Neural cell (in vitro differentiated cells): ENCODE data around the gene AP3B1.

Experiments
- EP300 ChIP-seq: fragments of 450-650 bp; conservative IDR thresholded peaks from 2 replicates; pipeline ENCODE4 v1.6.1; 2014; ENCODE audit warnings: antibody characterized with exemption, mild to moderate bottlenecking, moderate library complexity; ENCODE audit not compliant: poor library complexity, severe bottlenecking
- EZH2 ChIP-seq: fragments of 200-600, 300-800 bp; shearing (Covaris generic), sonication (generic); IDR thresholded peaks from 2 replicates; pipeline ENCODE4 v1.6.1; 2014; ENCODE audit warnings: antibody characterized with exemption, low read length, borderline replicate concordance, mild to moderate bottlenecking; ENCODE audit not compliant: insufficient read depth, poor library complexity, severe bottlenecking
- MXI1 ChIP-seq: fragments of 450-650 bp; conservative IDR thresholded peaks from 2 replicates; pipeline ENCODE4 v1.6.1; 2014; ENCODE audit warnings: antibody characterized with exemption, mild to moderate bottlenecking; ENCODE audit not compliant: poor library complexity, severe bottlenecking
- POLR2AphosphoS5 ChIP-seq: IDR thresholded peaks from 2 replicates; pipeline ENCODE4 v1.6.1; 2012
- RAD21 ChIP-seq: fragments of 450-650 bp; conservative IDR thresholded peaks from 2 replicates; pipeline ENCODE4 v1.6.1; 2014; ENCODE audit warnings: antibody characterized with exemption, mild to moderate bottlenecking, moderate library complexity
- SMC3 ChIP-seq: fragments of 450-650 bp; conservative IDR thresholded peaks from 2 replicates; pipeline ENCODE4 v1.6.1; 2014; ENCODE audit warnings: antibody characterized with exemption, mild to moderate bottlenecking, moderate library complexity; ENCODE audit not compliant: poor library complexity
- TAF1 ChIP-seq: IDR thresholded peaks from 2 replicates; pipeline ENCODE4 v1.6.1; 2012; ENCODE audit warnings: low read depth
- TF ChIP-seq, protein P1 (sequence below): fragments of 450-650 bp; IDR thresholded peaks from 2 replicates; pipeline ENCODE4 v1.5.1; 2014; ENCODE audit warnings: antibody characterized with exemption, mild to moderate bottlenecking, moderate library complexity; ENCODE audit not compliant: poor library complexity, severe bottlenecking
- TF ChIP-seq, protein P2 (sequence below): IDR thresholded peaks from 2 replicates; pipeline ENCODE4 v1.6.1; 2012; ENCODE audit warnings: borderline replicate concordance

DNA sequence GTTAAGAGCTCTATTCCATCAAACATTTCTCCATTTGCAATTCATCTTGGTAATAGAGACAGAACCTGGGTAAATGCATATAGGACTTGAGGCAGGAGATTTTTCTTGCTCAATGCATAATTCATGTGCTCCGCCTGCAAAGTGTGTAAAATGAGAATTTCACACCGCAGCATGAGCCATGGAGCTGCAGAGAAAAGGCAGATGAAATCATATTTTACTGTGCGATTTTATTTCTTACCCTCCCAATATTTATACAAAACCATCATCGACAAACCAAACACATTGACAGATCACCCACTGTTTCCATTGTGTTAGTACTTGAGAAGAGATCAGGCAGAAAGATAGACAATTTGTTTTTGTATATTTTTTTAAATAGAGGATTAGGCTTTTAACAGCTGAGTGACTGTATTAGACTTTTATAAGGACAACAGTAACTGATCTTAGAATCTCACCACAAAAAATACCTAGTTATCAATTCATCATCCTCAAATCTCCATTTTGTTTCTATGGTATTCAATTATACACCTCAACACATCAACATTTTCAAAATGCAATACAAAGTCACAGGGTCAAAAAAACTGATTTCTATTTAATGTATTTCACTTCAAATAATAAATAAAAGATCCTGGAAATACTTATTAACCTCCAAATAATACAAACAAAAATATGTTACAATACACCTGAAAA is 191.1 kb downstream of the AP3B1 start:
- TF ChIP-seq EP300, result no peak
- TF ChIP-seq, protein P1, sequence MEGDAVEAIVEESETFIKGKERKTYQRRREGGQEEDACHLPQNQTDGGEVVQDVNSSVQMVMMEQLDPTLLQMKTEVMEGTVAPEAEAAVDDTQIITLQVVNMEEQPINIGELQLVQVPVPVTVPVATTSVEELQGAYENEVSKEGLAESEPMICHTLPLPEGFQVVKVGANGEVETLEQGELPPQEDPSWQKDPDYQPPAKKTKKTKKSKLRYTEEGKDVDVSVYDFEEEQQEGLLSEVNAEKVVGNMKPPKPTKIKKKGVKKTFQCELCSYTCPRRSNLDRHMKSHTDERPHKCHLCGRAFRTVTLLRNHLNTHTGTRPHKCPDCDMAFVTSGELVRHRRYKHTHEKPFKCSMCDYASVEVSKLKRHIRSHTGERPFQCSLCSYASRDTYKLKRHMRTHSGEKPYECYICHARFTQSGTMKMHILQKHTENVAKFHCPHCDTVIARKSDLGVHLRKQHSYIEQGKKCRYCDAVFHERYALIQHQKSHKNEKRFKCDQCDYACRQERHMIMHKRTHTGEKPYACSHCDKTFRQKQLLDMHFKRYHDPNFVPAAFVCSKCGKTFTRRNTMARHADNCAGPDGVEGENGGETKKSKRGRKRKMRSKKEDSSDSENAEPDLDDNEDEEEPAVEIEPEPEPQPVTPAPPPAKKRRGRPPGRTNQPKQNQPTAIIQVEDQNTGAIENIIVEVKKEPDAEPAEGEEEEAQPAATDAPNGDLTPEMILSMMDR, result no peak
- no peak for TF ChIP-seq EZH2
- TF ChIP-seq RAD21, result no peak
- TF ChIP-seq POLR2AphosphoS5, result peak; percentile 25
- TF ChIP-seq MXI1, result no peak
- no peak for TF ChIP-seq SMC3
- TF ChIP-seq, protein P2, sequence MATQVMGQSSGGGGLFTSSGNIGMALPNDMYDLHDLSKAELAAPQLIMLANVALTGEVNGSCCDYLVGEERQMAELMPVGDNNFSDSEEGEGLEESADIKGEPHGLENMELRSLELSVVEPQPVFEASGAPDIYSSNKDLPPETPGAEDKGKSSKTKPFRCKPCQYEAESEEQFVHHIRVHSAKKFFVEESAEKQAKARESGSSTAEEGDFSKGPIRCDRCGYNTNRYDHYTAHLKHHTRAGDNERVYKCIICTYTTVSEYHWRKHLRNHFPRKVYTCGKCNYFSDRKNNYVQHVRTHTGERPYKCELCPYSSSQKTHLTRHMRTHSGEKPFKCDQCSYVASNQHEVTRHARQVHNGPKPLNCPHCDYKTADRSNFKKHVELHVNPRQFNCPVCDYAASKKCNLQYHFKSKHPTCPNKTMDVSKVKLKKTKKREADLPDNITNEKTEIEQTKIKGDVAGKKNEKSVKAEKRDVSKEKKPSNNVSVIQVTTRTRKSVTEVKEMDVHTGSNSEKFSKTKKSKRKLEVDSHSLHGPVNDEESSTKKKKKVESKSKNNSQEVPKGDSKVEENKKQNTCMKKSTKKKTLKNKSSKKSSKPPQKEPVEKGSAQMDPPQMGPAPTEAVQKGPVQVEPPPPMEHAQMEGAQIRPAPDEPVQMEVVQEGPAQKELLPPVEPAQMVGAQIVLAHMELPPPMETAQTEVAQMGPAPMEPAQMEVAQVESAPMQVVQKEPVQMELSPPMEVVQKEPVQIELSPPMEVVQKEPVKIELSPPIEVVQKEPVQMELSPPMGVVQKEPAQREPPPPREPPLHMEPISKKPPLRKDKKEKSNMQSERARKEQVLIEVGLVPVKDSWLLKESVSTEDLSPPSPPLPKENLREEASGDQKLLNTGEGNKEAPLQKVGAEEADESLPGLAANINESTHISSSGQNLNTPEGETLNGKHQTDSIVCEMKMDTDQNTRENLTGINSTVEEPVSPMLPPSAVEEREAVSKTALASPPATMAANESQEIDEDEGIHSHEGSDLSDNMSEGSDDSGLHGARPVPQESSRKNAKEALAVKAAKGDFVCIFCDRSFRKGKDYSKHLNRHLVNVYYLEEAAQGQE, result no peak
- no peak for TF ChIP-seq TAF1
